Psoas muscle (tissue), 8 donors: Measurements from ENCODE around the gene AKIRIN1. TPM values are rescaled to one million over a fixed set of nuclear protein-coding genes. Genes with fewer than 3 reads are reported as not detected.

Experiments
- ATAC-seq, 4 donors: fragments of 200-7000 bp; cut with Tn5 transposase; one replicate each; pipeline ENCODE4 v1.9.1; 2020; ENCODE audit warnings: moderate library complexity in 3 of 4, mild to moderate bottlenecking in 2 of 4
- DNase-seq, 2 donors: peaks; one replicate each; pipeline ENCODE4 v3.0.0-alpha.2; 2020
- H3K27ac ChIP-seq: fragments of 200-600 bp; one replicate; pipeline ENCODE4 v1.8.0; 2022
- H3K27me3 ChIP-seq, 3 donors: fragments of 200-600 bp in 1 of 3; one replicate each; pipeline versions ENCODE4 v1.6.1 to v1.8.0; 2013 to 2022; ENCODE audit warnings: low read length in 2 of 3, mild to moderate bottlenecking in 2 of 3, moderate library complexity in 1 of 3; ENCODE audit not compliant: insufficient read depth in 3 of 3
- H3K36me3 ChIP-seq, 2 donors: fragments of 200-600 bp in 1 of 2; one replicate each; pipeline versions ENCODE4 v1.6.1 to v1.8.0; 2013 to 2022; ENCODE audit warnings: low read depth in 1 of 2, mild to moderate bottlenecking in 1 of 2, moderate library complexity in 1 of 2; ENCODE audit not compliant: insufficient read depth in 1 of 2
- H3K4me1 ChIP-seq: fragments of 200-600 bp; one replicate; pipeline ENCODE4 v1.8.0; 2022
- H3K4me3 ChIP-seq: fragments of 200-600 bp; one replicate; pipeline ENCODE4 v1.8.0; 2022; ENCODE audit warnings: mild to moderate bottlenecking
- H3K9me3 ChIP-seq: fragments of 200-600 bp; one replicate; pipeline ENCODE4 v1.8.0; 2022
- WGBS, 3 donors: extraction: QIAGEN DNeasy Blood & Tissue Kit; methylation state at CpG; one replicate each; pipeline versions ENCODE4 v1.1.6 to v1.1.7; 2013; 5-methylcytosine and 5-hydroxymethylcytosine counted together
- intact Hi-C, 2 donors: fragments of 100-400 bp; cut with DNase I; formaldehyde crosslinking; loops; one replicate each; pipeline versions ENCODE4 v1.11.0 to v1.14.2; 2022
- polyA plus RNA-seq, 3 donors: library from polyadenylated mRNA; stranded (reverse); fragments of 200-250 nt; gene quantifications; one replicate each; pipeline ENCODE4 v1.2.3, GENCODE V29; 2013
- total RNA-seq, 4 donors: library from RNA; stranded (reverse); fragmentation: NEBNext Ultra II Directional in 2 of 4; extraction: Animal tissue kit (Norgen Biotek cat#: 25700) in 2 of 4; gene quantifications; one replicate each; pipeline versions ENCODE4 v1.2.1 to v1.2.4, GENCODE V29; 2021 to 2023
- TF ChIP-seq, protein P1 (sequence below): fragments of 200-600 bp; IDR thresholded peaks from one replicate; pipeline ENCODE4 v1.8.0; 2022; ENCODE audit warnings: antibody characterized with exemption
- donor health status: healthy with polysubstance abuse.
- donor health status: DM: no; HTN: no; CAD: no; lungs with moderate emphysema.
- donor health status: Bipolar disorder and iron deficiency.
- donor health status: healthy.
- donor health status: DM: yes; HTN: yes; CAD: no.
- donor health status: DM: no; HTN: no; CAD: no.
- donor health status: DM: no; HTN: no; CAD: no.
- donor health status: DM: yes; HTN: yes; CAD: no.

AKIRIN1 gene
- total and polyA plus RNA-seq, 7 donors: 20.0 to 65.3 (median 32.8) TPM

DNA sequence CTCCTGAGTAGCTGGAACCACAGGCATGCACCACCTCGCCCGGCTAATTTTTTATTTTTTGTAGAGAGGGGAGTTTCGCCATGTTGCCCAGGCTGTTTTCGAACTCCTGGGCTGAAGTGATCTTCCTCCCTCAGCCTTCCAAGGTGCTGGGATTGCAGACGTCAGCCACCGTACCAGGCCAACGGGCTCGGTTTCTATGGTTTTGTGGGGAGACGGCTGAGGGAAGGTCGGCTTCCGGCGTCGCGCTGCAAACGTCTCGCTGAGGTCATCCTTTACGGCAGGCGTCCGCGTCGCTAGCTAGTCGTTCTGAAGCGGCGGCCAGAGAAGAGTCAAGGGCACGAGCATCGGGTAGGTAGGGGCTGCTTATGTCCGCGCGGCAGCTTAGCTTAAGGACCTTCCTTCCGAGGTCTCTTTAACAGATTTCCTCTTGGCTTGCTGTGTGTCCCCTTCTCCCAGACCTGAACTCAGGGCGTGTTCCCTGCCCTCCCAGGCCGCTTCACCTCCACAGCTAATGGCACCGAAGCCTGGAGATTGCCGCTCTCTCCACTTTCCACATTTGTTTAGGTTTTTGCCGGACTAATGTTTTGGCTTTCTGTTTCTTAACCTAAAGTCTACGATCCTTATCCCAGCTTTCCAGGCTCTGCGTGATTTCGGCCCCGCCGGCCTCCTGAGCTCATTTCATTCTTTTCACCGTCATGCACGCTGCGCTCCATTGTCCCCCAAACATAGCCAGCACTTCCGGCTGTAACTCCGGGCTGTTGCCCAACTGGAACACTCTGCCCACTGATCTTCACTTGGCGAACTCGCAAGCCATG is 35.2 kb downstream of the AKIRIN1 start, which contains the start of gene NDUFS5:
Gene NDUFS5, plus strand, starts transcription at position 300 of the 815 bp plus-strand sequence. CDS start 2,375 bp downstream, outside the sequence.
- TF ChIP-seq, protein P1, sequence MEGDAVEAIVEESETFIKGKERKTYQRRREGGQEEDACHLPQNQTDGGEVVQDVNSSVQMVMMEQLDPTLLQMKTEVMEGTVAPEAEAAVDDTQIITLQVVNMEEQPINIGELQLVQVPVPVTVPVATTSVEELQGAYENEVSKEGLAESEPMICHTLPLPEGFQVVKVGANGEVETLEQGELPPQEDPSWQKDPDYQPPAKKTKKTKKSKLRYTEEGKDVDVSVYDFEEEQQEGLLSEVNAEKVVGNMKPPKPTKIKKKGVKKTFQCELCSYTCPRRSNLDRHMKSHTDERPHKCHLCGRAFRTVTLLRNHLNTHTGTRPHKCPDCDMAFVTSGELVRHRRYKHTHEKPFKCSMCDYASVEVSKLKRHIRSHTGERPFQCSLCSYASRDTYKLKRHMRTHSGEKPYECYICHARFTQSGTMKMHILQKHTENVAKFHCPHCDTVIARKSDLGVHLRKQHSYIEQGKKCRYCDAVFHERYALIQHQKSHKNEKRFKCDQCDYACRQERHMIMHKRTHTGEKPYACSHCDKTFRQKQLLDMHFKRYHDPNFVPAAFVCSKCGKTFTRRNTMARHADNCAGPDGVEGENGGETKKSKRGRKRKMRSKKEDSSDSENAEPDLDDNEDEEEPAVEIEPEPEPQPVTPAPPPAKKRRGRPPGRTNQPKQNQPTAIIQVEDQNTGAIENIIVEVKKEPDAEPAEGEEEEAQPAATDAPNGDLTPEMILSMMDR: no peak

DNA sequence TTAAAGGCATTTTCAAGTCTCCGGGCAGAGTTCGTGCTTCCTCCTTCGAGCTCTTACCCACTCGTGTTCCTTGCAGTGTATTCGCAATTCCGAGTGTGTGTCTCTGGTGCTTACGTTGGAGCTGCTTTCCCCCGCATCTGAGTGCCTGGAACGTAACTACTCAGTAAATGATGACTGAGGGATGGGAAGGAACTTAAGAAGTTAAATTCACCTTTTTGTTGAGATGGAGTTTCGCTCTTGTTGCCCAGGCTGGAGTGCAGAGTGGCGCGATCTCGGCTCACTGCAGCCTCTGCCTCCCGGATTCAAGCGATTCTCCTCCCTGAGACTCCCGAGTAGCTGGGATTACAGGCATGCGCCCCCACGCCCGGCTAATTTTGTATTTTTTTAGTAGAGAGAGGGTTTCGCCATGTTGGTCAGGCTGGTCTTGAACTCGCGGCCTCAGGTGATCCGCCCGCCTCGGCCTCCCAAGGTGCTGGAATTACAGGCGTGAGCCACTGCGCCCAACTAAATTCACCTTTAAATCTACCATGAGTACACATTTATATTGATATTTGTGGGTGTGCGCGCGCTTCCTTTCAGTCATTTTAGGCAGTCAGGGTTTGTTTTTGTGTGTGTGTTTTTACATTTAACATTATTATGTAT is 35.9 kb downstream of the AKIRIN1 start:
- Histone ChIP-seq H3K27ac (peak overlapping the region; percentile 97), H3K4me3 (peak overlapping the region; percentile 94), H3K9me3 (no peaks in the 10 kb centered on the region), H3K27me3 (no peaks in the 10 kb centered on the region), H3K36me3 (peaks cover 2 to 40% of the 10 kb centered on the region in 2 donors), H3K4me1 (peaks cover 18% of the 10 kb centered on the region)
- intact Hi-C loops: loop anchor here in 1 of 2 donors (2.0 to 10.0 kb wide), 2 partner anchors 66 to 152 kb away; partner anchors contain the start of gene MYCBP
- TF ChIP-seq, protein P1: no peak
- ATAC-seq (no peak), DNase-seq (no peak)
- WGBS, 3 donors: 27 to 31% (median 27%) methylated on average over 30 of the region's 30 CpGs

More for the DNA sequence above, 35.2 kb downstream of the AKIRIN1 start, which contains the start of gene NDUFS5:
- H3K27me3 ChIP-seq: no peaks in the 10 kb centered on the region
- ATAC-seq: peak; percentile 94 to 97 (median 96)
- H3K9me3 ChIP-seq: no peaks in the 10 kb centered on the region
- H3K36me3 ChIP-seq: peaks cover 0 to 32% of the 10 kb centered on the region in 2 donors
- WGBS, 3 donors: 0 to 1% (median 0%) methylated on average over 47 of the region's 47 CpGs
- intact Hi-C loops: loop anchor here in 1 of 2 donors (2.0 to 10.0 kb wide), 2 partner anchors 67 to 151 kb away; partner anchors contain the start of gene MYCBP
- H3K4me3 ChIP-seq: peak within 1 kb of the TSS; percentile 94
- peak within 1 kb of the TSS; percentile 97 for H3K27ac ChIP-seq
- peaks cover 18% of the 10 kb centered on the region for H3K4me1 ChIP-seq
- peak; percentile 92 to 96 for DNase-seq

DNA sequence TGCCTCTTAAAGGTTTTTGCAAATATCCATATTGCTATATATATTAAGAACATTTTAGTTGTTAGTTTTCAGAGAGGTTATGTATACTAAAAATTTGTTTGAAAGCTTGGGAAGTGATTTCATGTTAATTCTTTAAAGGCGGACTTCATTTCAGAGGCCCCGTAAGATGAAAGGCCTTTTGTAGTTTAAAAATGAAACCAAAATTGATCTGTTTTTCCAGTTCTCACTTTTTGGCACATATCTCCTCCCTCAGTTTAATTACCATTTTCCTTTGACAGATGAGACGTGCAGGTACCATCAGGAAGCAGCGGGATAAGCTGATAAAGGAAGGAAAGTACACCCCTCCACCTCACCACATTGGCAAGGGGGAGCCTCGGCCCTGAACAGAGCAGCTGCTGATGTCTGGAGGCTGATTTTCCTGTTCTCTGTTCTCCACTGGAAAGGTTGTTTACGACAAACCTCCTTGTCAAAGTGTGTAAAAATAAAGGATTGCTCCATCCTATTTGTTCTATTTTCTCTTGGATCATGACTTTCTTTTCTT is 43.1 kb downstream of the AKIRIN1 start:
- H3K4me3 ChIP-seq: no peak overlapping the region
- H3K27me3 ChIP-seq: no peaks in the 10 kb centered on the region
- DNase-seq (no peak), ATAC-seq (no peak)
- intact Hi-C loops: no loop called here
- peaks cover 10 to 95% of the 10 kb centered on the region in 2 donors for H3K36me3 ChIP-seq
- H3K9me3 ChIP-seq: no peaks in the 10 kb centered on the region
- H3K27ac ChIP-seq: no peak overlapping the region
- TF ChIP-seq, protein P1: no peak
- H3K4me1 ChIP-seq: peaks cover 5% of the 10 kb centered on the region
- 70 to 81% (median 73%) methylated on average over 6 of the region's 6 CpGs for WGBS, 3 donors

DNA sequence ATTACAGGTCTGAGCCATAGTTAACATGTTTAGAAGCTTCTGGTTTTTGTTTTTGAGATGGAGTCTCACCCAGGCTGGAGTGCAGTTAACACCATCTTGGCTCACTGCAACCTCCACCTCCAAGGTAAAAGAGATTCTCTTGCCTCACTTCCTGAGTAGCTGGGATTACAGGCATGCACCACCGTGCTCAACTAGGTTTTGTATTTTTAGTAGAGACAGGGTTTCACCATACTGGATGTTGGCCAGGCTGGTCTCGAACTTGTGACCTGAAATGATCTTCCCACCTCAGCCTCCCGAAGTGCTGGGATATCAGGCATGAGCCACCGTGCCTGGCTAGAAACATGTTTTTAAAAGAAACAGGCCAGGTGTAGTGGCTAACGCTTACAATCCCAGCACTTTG is 45.6 kb downstream of the AKIRIN1 start:
- no peaks in the 10 kb centered on the region for H3K27me3 ChIP-seq
- 29 to 53% (median 32%) methylated on average over 5 of the region's 5 CpGs for WGBS, 3 donors
- H3K27ac ChIP-seq: no peak overlapping the region
- H3K4me1 ChIP-seq: no peaks in the 10 kb centered on the region
- TF ChIP-seq, protein P1: no peak
- DNase-seq (no peak), ATAC-seq (peak; percentile 30 to 62 (median 46))
- no peaks in the 10 kb centered on the region for H3K9me3 ChIP-seq
- H3K4me3 ChIP-seq: no peak overlapping the region
- peaks cover 10 to 84% of the 10 kb centered on the region in 2 donors for H3K36me3 ChIP-seq
- intact Hi-C loops: no loop called here
